Fibroblast of skin of left quadriceps (primary cell): ENCODE data around the gene CNGA4.
"Not testable (repeated sequence)": the region's sequence is repeated elsewhere in the genome, so short reads cannot be mapped to it uniquely, and the experiment has no call there.

ENCODE experiments used
- DNase-seq, 2 experiments: peaks; one replicate each; pipeline ENCODE4 v3.0.0-alpha.2; 2013; ENCODE audit warnings: low read depth in 2 of 2

Gene CNGA4

GRCh38 chr11:6268820-6269219, 29.9 kb downstream of the CNGA4 start:
- DNase-seq, result no peak

GRCh38 chr11:6269994-6270393, 31.1 kb downstream of the CNGA4 start:
- DNase-seq, result no peak

- no peak for DNase-seq
Measured at GRCh38 chr11:6270584-6271246, 31.8 kb downstream of the CNGA4 start.

- DNase-seq, result no peak
Measured at GRCh38 chr11:6271598-6271997, 32.7 kb downstream of the CNGA4 start.

GRCh38 chr11:6273188-6273587, 34.3 kb downstream of the CNGA4 start:
- DNase-seq, result no peak

- DNase-seq, result not testable (repeated sequence)
Measured at GRCh38 chr11:6280809-6281208, 41.9 kb downstream of the CNGA4 start.

GRCh38 chr11:6283453-6284023, 44.6 kb downstream of the CNGA4 start:
- DNase-seq, result no peak

- DNase-seq, result no peak
Measured at GRCh38 chr11:6284250-6284649, 45.4 kb downstream of the CNGA4 start.

GRCh38 chr11:6285019-6285418, 46.1 kb downstream of the CNGA4 start:
- DNase-seq, result no peak
